ENCODE data around the gene GJC1.

The GJC1 gene

DNA sequence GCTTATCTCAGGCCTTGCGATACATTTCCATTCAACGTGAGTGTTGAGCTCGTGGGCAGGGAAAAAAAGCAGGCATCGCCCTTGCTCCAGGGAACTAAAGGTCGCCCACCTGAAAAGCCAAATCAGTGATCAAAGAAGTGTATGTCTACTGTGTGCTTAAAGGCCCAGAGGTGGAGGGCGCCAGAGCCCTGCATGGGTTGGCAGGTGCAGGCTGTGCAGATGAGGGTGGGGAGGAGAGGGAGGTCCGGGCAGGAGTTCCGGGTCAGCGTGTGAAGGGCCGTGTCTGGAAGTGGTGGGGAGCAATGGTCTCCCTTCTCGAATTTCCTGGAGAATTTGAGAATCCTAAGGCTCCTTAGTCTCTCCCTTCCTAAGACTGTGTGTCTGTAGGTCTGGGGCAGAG is 64.1 kb downstream of the GJC1 start:
- ATAC-seq: no peak

DNA sequence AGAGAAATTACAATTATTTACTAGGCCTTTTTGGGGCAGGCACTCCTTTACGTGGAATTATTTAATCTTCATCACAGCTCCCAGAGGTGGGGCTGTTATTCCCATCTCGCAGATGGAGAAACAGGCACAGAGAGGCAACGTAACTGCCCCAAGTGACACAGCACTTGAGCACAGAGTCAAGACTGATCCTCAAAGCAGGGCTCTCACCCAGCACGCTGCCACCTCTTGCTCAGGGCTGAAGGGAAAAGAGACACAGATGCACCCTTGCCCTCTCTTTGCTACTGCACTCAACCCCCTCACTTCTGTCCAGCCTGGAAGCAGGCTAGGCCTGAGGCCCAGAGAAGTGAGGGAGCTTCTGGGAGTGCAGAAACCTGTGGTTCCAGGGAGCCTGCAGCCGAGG is 66.9 kb downstream of the GJC1 start:
- no peak for ATAC-seq
- no peak for TF ChIP-seq CSDC2 (CRISPR knock-in tag; IDR thresholded peaks at IDR 0.05)
- no peak for TF ChIP-seq BACH2 (CRISPR knock-in tag; IDR thresholded peaks at IDR 0.05; ENCODE audit: borderline replicate concordance)
- TF ChIP-seq PPARA (CRISPR knock-in tag; IDR thresholded peaks at IDR 0.05; ENCODE audit: borderline replicate concordance): no peak
- no peak for TF ChIP-seq RARB (CRISPR knock-in tag; IDR thresholded peaks at IDR 0.05)
- TF ChIP-seq, protein P1, sequence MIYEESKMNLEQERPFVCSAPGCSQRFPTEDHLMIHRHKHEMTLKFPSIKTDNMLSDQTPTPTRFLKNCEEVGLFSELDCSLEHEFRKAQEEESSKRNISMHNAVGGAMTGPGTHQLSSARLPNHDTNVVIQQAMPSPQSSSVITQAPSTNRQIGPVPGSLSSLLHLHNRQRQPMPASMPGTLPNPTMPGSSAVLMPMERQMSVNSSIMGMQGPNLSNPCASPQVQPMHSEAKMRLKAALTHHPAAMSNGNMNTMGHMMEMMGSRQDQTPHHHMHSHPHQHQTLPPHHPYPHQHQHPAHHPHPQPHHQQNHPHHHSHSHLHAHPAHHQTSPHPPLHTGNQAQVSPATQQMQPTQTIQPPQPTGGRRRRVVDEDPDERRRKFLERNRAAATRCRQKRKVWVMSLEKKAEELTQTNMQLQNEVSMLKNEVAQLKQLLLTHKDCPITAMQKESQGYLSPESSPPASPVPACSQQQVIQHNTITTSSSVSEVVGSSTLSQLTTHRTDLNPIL (CRISPR knock-in tag; IDR thresholded peaks at IDR 0.05; ENCODE audit: low read depth): no peak
- TF ChIP-seq, protein P2, sequence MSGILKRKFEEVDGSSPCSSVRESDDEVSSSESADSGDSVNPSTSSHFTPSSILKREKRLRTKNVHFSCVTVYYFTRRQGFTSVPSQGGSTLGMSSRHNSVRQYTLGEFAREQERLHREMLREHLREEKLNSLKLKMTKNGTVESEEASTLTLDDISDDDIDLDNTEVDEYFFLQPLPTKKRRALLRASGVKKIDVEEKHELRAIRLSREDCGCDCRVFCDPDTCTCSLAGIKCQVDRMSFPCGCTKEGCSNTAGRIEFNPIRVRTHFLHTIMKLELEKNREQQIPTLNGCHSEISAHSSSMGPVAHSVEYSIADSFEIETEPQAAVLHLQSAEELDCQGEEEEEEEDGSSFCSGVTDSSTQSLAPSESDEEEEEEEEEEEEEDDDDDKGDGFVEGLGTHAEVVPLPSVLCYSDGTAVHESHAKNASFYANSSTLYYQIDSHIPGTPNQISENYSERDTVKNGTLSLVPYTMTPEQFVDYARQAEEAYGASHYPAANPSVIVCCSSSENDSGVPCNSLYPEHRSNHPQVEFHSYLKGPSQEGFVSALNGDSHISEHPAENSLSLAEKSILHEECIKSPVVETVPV (CRISPR knock-in tag; IDR thresholded peaks at IDR 0.05): no peak
- TF ChIP-seq, protein P3, sequence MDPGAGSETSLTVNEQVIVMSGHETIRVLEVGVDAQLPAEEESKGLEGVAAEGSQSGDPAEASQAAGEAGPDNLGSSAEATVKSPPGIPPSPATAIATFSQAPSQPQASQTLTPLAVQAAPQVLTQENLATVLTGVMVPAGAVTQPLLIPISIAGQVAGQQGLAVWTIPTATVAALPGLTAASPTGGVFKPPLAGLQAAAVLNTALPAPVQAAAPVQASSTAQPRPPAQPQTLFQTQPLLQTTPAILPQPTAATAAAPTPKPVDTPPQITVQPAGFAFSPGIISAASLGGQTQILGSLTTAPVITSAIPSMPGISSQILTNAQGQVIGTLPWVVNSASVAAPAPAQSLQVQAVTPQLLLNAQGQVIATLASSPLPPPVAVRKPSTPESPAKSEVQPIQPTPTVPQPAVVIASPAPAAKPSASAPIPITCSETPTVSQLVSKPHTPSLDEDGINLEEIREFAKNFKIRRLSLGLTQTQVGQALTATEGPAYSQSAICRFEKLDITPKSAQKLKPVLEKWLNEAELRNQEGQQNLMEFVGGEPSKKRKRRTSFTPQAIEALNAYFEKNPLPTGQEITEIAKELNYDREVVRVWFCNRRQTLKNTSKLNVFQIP (CRISPR knock-in tag; IDR thresholded peaks at IDR 0.05; ENCODE audit: borderline replicate concordance, low read depth): no peak
- TF ChIP-seq ZNF8 (CRISPR knock-in tag; IDR thresholded peaks at IDR 0.05): no peak
- no peak for TF ChIP-seq ESRRG (CRISPR knock-in tag; IDR thresholded peaks at IDR 0.05)
- no peak for TF ChIP-seq GLIS3 (CRISPR knock-in tag; IDR thresholded peaks at IDR 0.05)
- no peak for TF ChIP-seq ZC3H10 (CRISPR knock-in tag; IDR thresholded peaks at IDR 0.05)
- TF ChIP-seq TOX (CRISPR knock-in tag; IDR thresholded peaks at IDR 0.05; ENCODE audit: borderline replicate concordance): no peak
- TF ChIP-seq, protein P4, sequence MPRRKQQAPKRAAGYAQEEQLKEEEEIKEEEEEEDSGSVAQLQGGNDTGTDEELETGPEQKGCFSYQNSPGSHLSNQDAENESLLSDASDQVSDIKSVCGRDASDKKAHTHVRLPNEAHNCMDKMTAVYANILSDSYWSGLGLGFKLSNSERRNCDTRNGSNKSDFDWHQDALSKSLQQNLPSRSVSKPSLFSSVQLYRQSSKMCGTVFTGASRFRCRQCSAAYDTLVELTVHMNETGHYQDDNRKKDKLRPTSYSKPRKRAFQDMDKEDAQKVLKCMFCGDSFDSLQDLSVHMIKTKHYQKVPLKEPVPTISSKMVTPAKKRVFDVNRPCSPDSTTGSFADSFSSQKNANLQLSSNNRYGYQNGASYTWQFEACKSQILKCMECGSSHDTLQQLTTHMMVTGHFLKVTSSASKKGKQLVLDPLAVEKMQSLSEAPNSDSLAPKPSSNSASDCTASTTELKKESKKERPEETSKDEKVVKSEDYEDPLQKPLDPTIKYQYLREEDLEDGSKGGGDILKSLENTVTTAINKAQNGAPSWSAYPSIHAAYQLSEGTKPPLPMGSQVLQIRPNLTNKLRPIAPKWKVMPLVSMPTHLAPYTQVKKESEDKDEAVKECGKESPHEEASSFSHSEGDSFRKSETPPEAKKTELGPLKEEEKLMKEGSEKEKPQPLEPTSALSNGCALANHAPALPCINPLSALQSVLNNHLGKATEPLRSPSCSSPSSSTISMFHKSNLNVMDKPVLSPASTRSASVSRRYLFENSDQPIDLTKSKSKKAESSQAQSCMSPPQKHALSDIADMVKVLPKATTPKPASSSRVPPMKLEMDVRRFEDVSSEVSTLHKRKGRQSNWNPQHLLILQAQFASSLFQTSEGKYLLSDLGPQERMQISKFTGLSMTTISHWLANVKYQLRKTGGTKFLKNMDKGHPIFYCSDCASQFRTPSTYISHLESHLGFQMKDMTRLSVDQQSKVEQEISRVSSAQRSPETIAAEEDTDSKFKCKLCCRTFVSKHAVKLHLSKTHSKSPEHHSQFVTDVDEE (CRISPR knock-in tag; IDR thresholded peaks at IDR 0.05): no peak
- TF ChIP-seq ARNTL (CRISPR knock-in tag; IDR thresholded peaks at IDR 0.05; ENCODE audit: borderline replicate concordance, low read depth): no peak

More for the DNA sequence above, 64.1 kb downstream of the GJC1 start:
- no peak for TF ChIP-seq GLIS3 (CRISPR knock-in tag; IDR thresholded peaks at IDR 0.05)

DNA sequence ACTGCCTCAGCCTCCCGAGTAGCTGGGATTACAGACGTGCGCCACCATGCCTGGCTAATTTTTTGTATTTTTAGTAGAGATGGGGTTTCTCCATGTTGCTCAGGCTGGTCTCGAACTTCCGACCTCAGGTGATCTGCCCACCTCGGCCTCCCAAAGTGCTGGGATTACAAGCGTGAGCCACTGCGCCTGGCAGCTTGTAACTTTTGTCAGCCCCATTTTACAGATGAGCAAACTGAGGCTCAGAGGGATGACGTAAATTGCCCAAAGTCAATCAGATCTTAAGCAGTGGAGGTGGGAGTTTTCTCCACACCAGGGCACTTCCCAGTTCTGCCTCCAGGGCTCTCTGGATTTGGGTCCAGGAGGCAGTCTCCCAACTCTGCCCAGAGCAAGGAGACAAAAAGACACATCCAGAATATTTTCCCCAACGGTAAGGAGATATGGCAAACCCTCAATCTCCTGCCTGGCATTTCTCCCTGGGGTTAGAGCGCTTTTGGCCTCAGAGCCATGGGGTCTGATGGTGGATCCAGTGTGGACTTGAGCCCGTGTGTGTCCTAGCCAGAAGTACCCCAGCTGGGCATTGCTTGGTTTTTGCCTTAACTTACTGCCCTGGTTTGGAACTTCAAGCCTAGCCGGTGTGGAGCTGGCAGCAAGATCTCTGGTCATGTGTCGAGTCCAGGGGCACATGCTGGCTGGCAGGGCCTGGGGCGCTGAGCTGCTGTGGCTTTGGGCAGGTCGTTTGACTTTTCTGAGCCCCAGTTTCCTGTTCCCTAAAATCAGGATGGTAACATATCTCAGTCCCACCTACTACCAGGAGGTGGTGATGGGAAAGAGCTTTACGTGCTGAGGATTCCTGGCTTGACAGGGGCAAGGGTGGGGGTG is 67.9 kb downstream of the GJC1 start:
- ATAC-seq: no peak
- TF ChIP-seq ZNF8 (CRISPR knock-in tag; IDR thresholded peaks at IDR 0.05): no peak
- TF ChIP-seq ESRRG (CRISPR knock-in tag; IDR thresholded peaks at IDR 0.05): no peak
- no peak for TF ChIP-seq SNAI2 (CRISPR knock-in tag; IDR thresholded peaks at IDR 0.05)
- no peak for TF ChIP-seq CSDC2 (CRISPR knock-in tag; IDR thresholded peaks at IDR 0.05)
- no peak for TF ChIP-seq ARNTL (CRISPR knock-in tag; IDR thresholded peaks at IDR 0.05; ENCODE audit: borderline replicate concordance, low read depth)
- no peak for TF ChIP-seq PPARA (CRISPR knock-in tag; IDR thresholded peaks at IDR 0.05; ENCODE audit: borderline replicate concordance)
- no peak for TF ChIP-seq TCF4 (CRISPR knock-in tag; IDR thresholded peaks at IDR 0.05; ENCODE audit: borderline replicate concordance)
- no peak for TF ChIP-seq ZNF565 (CRISPR knock-in tag; conservative IDR thresholded peaks at IDR 0.05; ENCODE audit: low read depth)
- TF ChIP-seq, protein P1 (CRISPR knock-in tag; IDR thresholded peaks at IDR 0.05; ENCODE audit: low read depth): no peak
- no peak for TF ChIP-seq GLIS3 (CRISPR knock-in tag; IDR thresholded peaks at IDR 0.05)
- TF ChIP-seq, protein P3 (CRISPR knock-in tag; IDR thresholded peaks at IDR 0.05; ENCODE audit: borderline replicate concordance, low read depth): no peak
- TF ChIP-seq RARB (CRISPR knock-in tag; IDR thresholded peaks at IDR 0.05): no peak
- TF ChIP-seq ZNF70 (CRISPR knock-in tag; IDR thresholded peaks at IDR 0.05): no peak

All from SK-N-SH treated with all-trans-retinoic acid at 6 μM for 48 hours (cell line).